Fibroblast of pulmonary artery (primary cell): Measurements from ENCODE around the gene SAP30L.

Experiments used
- DNase-seq: peaks from one replicate; pipeline ENCODE4 v3.0.0-alpha.2; 2010; ENCODE audit warnings: low read depth
- H3K4me3 ChIP-seq: replicated peaks from 2 replicates; pipeline ENCODE4 v1.5.1; 2011; ENCODE audit warnings: low read depth, mild to moderate bottlenecking, control low read depth, low read length, moderate library complexity
- TF ChIP-seq, protein P1 (sequence below): IDR thresholded peaks from 2 replicates; pipeline ENCODE4 v1.5.1; 2011; ENCODE audit warnings: mild to moderate bottlenecking, control low read depth, low read length, inconsistent platforms; ENCODE audit errors: missing control alignments

Gene SAP30L

DNA sequence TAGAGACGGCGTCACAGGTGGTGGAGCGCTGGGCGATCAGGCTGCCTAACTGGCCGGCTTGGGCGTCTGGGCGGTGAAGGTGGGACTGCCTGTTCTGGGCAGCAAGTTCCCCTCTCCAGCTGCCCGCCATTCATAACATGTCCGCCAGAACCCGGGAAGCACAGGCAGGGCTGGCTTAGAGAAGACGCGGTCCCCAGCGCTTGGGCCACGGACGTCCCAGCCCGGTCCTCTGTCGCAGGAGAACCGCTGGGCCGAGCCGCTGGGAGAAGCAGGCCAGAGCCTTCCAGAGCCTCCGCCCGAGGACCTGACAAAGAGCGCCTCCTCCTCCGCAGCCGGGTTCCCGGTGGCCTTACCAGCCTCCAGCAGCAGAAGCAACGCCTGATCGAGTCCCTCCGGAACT is 47.5 kb downstream of the SAP30L start:
- DNase-seq, result no peak
- TF ChIP-seq, protein P1, sequence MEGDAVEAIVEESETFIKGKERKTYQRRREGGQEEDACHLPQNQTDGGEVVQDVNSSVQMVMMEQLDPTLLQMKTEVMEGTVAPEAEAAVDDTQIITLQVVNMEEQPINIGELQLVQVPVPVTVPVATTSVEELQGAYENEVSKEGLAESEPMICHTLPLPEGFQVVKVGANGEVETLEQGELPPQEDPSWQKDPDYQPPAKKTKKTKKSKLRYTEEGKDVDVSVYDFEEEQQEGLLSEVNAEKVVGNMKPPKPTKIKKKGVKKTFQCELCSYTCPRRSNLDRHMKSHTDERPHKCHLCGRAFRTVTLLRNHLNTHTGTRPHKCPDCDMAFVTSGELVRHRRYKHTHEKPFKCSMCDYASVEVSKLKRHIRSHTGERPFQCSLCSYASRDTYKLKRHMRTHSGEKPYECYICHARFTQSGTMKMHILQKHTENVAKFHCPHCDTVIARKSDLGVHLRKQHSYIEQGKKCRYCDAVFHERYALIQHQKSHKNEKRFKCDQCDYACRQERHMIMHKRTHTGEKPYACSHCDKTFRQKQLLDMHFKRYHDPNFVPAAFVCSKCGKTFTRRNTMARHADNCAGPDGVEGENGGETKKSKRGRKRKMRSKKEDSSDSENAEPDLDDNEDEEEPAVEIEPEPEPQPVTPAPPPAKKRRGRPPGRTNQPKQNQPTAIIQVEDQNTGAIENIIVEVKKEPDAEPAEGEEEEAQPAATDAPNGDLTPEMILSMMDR, result no peak
- no peak overlapping the region for H3K4me3 ChIP-seq

DNA sequence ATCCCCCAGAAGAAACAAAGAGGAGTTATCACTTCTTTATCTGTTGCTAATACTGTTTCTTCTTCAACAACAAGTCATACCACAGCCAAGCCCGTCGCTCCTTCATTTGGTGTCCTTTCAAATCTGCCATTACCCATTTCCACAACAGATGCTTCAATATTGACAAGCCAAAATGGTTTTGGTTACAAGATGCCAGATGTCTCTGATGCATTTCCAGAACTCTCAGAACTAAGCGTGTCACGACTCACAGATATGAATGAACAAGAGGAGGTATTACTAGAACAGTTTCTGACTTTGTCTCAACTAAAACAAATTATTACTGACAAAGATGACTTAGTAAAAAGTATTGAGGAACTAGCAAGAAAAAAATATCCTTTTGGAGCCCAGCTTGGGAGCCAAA is 48.2 kb downstream of the SAP30L start:
- no peak overlapping the region for H3K4me3 ChIP-seq
- TF ChIP-seq, protein P1, result no peak
- no peak for DNase-seq

DNA sequence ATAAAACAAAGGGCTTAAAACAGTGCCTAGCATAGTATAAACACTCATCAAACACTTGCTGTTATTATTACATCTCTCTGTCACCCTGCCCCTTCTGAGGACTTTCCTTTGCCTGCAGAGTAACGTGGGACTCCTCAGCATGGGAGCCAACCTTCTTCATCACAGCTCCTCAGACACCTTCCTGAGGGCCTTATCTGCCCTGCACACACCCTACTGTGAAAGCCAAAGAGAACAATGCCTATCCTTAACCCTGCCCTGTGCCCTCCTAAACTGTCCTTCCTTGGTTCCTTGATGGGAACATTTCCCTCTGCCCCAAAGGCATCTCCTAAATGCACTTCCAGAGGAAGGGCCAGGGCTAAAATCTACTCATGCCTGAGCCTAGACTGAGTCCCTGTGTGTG is 52.8 kb downstream of the SAP30L start:
- no peak for DNase-seq
- H3K4me3 ChIP-seq, result no peak overlapping the region

DNA sequence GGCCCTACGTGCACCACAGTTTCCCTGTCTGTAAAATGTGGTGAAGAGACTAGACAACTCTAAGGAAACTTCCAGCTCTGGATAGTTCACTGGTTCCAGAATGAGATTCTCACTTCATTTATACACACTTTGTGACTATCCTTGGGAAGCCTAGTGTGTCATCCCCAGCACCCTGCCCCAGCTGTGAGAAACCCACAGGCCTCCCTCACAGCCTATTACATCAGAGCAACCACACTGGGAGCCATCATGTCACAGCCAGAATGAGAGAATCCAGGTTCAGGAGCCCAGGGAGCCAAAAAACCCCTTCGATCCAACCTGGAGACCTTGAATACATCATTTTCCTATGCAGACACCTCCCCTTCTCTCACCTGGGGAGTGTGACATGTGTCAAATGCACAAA is 53.2 kb downstream of the SAP30L start:
- TF ChIP-seq, protein P1, result no peak
- no peak overlapping the region for H3K4me3 ChIP-seq
- no peak for DNase-seq

More for the DNA sequence above, 52.8 kb downstream of the SAP30L start:
- TF ChIP-seq, protein P1, result no peak

DNA sequence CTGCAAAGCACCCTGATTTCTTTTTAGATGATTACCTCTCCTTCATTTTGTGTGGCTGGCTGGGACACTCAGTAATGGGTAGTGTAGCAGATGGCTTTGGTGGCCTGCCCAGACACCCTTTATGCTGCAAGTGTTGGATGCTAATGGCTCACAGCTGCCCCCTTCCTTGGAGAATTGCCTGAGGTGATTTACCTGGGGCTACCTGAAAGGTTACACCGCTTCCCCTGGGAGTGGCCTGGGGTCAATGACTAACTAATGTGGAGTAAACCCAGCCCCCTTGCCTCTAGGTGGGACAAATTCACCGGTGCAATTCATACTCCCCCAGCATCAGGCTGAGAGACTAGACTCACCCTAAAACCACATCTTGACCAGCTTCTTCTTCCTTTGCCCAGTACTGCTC is 55.8 kb downstream of the SAP30L start:
- DNase-seq, result no peak
- TF ChIP-seq, protein P1, result no peak
- H3K4me3 ChIP-seq, result no peak overlapping the region

DNA sequence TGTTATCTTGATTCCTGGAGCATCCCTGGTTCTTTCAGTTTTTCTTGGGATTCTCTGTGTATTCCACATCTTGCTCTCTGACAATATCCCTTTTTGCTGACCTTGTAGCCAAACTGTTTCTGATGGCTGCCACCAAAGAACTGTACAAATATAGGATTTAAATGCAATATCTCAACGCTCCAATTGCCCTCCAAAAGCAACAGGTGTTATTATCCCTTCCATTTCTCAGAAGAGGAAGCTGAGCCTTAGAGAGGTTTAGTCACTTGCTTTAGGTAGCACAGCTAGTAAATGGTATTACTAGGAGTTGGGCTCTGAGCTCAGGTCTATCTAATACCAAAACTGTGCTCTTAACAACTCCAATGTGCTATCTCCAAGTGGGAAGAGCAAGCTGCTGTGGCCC is 56.4 kb downstream of the SAP30L start:
- H3K4me3 ChIP-seq, result no peak overlapping the region
- TF ChIP-seq, protein P1, result no peak
- no peak for DNase-seq

DNA sequence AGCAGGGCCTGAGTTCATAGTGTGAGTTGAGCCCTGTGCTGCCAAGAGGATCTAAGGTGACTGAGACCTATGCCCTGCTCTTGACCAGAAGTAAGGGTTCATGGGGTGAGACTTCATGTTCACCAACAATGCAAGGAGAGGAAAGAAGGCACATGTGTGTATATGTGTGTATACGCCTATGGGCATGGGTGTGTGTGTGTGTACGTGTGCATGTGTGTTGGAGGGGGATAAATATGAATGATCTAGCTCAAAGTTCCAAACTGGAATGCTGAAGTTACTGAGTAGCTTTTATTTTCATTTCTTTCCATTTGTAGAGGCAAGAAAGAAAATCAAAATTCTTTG is 57.9 kb downstream of the SAP30L start:
- no peak for DNase-seq
- no peak overlapping the region for H3K4me3 ChIP-seq
- TF ChIP-seq, protein P1, result no peak
